GM12874 (cell line): ENCODE measurements around the gene EXOSC2.

ENCODE experiments used
- TF ChIP-seq, protein P1 (sequence below): IDR thresholded peaks from 2 replicates; pipeline ENCODE4 v1.5.1; 2011; ENCODE audit warnings: low read depth, mild to moderate bottlenecking, control low read depth, low read length, moderate library complexity; ENCODE audit not compliant: insufficient read depth

EXOSC2 gene

DNA sequence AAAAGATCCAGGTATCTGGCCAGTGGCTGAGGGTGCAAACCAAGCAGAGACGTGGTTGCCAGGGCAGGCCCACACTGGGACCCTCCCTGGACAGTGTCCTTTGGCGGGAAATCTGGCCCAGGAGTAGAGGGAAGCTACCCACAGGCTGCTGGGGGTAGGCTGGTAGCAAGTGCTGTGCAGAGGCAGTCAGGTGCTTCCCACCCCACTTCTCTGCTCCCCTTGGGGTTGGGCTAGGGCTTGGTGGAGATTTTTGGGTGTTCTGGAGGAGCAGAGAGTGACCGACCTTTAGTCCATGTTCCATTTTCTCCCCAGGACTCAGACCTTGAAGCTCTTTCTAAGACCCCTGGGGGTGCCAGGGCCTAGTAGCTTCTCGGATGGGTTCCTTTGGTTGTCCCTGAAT lies 23.6 kb upstream of the EXOSC2 start:
- TF ChIP-seq, protein P1, sequence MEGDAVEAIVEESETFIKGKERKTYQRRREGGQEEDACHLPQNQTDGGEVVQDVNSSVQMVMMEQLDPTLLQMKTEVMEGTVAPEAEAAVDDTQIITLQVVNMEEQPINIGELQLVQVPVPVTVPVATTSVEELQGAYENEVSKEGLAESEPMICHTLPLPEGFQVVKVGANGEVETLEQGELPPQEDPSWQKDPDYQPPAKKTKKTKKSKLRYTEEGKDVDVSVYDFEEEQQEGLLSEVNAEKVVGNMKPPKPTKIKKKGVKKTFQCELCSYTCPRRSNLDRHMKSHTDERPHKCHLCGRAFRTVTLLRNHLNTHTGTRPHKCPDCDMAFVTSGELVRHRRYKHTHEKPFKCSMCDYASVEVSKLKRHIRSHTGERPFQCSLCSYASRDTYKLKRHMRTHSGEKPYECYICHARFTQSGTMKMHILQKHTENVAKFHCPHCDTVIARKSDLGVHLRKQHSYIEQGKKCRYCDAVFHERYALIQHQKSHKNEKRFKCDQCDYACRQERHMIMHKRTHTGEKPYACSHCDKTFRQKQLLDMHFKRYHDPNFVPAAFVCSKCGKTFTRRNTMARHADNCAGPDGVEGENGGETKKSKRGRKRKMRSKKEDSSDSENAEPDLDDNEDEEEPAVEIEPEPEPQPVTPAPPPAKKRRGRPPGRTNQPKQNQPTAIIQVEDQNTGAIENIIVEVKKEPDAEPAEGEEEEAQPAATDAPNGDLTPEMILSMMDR = no peak

DNA sequence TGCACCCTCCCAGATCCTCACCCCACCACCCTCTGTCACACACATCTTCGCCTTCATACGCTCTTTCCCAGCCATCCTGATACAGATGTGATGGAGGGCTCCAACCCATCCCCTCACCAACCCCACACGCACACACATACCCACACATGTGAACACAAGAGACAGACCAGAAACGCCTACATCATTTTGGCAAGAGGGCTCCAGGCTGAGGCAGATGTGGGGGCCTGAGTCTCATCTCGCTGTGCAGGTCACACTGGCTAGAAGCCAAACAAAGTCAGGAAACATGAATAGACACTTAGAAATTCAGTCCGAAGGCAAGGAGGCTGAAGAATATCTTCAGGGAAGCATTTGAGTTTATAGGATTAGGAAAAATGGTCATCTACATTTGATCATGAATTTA lies 22.9 kb upstream of the EXOSC2 start:
- TF ChIP-seq, protein P1 = no peak

DNA sequence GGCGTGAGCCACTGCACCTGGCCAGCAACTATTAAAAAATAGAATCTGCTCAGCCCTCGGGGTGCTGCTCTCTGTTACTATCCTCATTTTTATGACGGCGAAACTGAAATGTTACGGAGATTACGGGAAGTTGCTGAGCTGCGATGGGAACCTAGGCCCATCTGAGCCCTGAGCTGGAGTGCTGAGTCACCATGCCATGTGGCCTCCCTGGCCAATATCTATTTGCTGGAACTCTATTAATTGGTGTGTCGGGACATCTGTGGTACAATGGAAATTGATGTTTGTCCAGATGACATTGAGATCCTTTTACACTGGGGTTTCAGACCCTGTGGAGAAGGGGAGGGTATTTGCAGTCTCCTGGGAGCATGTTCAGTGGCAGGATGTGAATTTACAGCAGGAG lies 21.1 kb upstream of the EXOSC2 start:
- TF ChIP-seq, protein P1 = no peak

DNA sequence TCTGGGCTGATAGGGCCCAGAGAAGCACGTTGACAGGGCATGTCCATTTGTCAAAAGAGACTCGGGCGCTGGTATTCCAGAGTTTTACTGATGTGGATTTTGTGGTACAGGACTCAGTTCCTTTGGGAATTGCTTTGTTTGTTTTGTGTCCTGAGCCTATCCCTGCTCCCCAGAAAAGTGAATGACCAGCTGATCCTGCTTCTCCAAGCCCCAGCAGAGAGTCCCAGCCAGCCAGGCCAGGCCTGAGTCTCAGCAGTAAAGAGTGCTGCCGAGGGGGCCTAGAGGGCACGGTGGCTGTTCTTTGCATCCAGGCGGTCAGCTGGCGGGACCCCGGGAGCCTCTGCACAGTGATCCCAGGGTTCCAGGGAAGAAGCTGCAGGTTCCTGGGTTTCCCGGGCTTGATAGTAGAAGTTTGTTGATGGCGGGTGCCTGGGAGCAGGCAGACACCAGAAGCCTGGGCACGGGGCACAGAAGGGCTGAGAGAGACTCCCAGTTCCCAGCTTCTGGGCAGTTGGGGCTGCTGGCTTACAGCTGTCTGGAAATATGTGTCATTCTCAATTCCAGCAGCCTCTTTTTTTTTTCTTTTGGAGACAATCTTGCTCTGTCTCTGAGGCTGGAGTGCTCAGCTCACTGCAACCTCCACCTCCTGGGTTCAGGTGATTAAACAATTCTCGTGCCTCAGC lies 20.5 kb upstream of the EXOSC2 start:
- TF ChIP-seq, protein P1 = no peak

DNA sequence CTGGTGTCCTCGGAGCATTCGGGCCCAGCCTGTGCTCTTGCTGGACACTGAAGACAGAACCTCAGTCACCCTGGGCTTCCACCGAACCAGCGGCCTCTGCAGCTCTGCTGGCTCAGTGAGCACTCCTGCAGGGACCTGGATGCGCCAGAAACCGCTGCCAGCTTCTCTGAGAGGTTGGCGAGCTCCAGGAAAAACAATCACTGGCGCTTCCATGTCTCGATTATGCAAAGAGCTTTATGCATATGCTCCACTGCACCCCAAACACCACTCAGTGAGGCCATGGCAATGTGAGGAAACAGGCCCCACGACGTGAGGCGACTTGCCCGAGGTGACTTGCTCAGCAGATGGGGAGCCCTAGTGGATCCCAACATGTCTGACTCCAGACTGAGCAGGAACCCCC lies 18.2 kb upstream of the EXOSC2 start:
- TF ChIP-seq, protein P1 = no peak

DNA sequence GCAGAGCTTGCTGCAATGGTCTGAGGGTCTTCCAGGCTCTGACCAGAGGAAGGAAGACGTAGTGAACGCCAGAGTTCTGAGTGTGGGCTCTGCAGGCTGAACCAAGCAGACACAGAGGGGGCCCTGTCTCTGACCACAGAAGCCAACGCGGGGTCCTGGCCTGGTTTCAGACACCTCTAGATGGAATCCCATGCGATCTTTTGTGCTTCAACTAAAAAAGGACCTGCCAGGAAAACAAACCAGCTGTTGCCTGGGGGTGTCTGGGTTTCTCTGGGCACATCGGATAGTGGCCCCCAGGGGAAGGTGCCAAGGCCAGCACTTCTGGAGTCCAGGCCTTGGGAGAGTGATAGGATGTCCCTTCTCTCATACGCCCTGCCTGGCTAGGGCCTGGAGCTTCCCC lies 16.3 kb upstream of the EXOSC2 start:
- TF ChIP-seq, protein P1 = no peak

DNA sequence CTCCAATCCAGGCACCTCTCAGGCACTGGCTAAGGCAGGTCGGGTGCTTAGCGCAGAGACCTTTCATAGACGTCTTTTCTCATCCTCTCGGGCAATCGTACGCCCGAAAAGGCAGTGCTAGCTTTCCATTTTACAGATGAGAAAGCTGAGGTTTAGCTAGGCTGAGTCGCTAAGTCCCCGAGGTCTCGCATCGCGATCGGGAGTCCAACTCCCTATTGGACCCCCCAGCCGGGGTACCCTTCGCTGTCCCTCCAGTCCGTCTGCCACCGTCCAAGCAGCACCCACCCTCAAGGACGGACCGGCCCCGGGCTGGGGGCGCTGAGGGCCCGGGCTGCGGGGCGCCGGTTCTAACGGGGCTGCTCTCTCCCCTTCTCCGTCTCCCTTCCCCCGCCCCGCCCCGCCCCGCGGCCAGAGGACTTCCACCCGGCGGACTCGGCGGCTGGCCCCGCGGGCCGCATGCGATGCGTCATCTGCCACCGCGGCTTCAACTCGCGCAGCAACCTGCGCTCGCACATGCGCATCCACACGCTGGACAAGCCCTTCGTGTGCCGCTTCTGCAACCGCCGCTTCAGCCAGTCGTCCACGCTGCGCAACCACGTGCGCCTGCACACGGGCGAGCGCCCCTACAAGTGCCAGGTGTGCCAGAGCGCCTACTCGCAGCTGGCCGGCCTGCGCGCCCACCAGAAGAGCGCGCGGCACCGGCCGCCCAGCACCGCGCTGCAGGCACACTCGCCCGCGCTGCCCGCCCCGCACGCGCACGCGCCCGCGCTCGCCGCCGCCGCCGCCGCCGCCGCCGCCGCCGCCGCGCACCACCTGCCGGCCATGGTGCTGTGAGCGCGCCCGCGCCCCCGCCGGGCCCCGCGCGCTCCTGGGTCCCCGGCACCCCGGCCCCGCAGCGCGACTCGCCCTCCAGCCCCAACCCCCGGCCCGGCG lies 12.5 kb upstream of the EXOSC2 start:
- TF ChIP-seq, protein P1 = no peak
